Myocyte (in vitro differentiated cells): ENCODE results near the gene TLK2. TPM values are rescaled to one million over a fixed set of nuclear protein-coding genes. Genes with fewer than 3 reads are reported as not detected.
A peak's percentile ranks its signal among the peaks of the same experiment; 100 is the strongest.
"Not testable (repeated sequence)": the region's sequence is repeated elsewhere in the genome, so short reads cannot be mapped to it uniquely, and the experiment has no call there.

ENCODE experiments used
- DNase-seq: peaks from one replicate; pipeline ENCODE4 v3.0.0-alpha.2; 2012; ENCODE audit warnings: low read depth
- total RNA-seq: library from RNA; depleted of rRNA; stranded (reverse); fragments of >200 nt; gene quantifications from 2 replicates; pipeline ENCODE4 v1.2.3, GENCODE V29; 2014

Gene TLK2
- total RNA-seq, 1 donor from 2014 or later: 71.1 TPM

GRCh38 chr17:62482553-62482952 is 3.9 kb downstream of the TLK2 start:
- DNase-seq: not testable (repeated sequence)

GRCh38 chr17:62490990-62491389 is 12.4 kb downstream of the TLK2 start:
- not testable (repeated sequence) for DNase-seq

GRCh38 chr17:62493049-62493655 is 14.5 kb downstream of the TLK2 start:
- peak; percentile 22 for DNase-seq

- not testable (repeated sequence) for DNase-seq
These were observed 15.4 kb downstream of the TLK2 start for GRCh38 chr17:62494073-62494472.

- not testable (repeated sequence) for DNase-seq
These were observed 17.7 kb downstream of the TLK2 start for GRCh38 chr17:62496344-62496743.

GRCh38 chr17:62498796-62499195 is 20.2 kb downstream of the TLK2 start:
- peak; percentile 5 for DNase-seq

- DNase-seq: not testable (repeated sequence)
These were observed 21.8 kb downstream of the TLK2 start for GRCh38 chr17:62500463-62500862.

- not testable (repeated sequence) for DNase-seq
These were observed 26.2 kb downstream of the TLK2 start for GRCh38 chr17:62504857-62505256.

- not testable (repeated sequence) for DNase-seq
These were observed 28.7 kb downstream of the TLK2 start for GRCh38 chr17:62507191-62507836.

GRCh38 chr17:62510247-62510819 is 31.7 kb downstream of the TLK2 start:
- DNase-seq: not testable (repeated sequence)

- DNase-seq: not testable (repeated sequence)
These were observed 32.4 kb downstream of the TLK2 start for GRCh38 chr17:62511014-62511413.

GRCh38 chr17:62516376-62516775 is 37.8 kb downstream of the TLK2 start:
- DNase-seq: not testable (repeated sequence)

- DNase-seq: not testable (repeated sequence)
These were observed 42.7 kb downstream of the TLK2 start for GRCh38 chr17:62521295-62521694.

GRCh38 chr17:62524077-62524476 is 45.5 kb downstream of the TLK2 start:
- not testable (repeated sequence) for DNase-seq

- peak; percentile 18 for DNase-seq
These were observed 46.7 kb downstream of the TLK2 start for GRCh38 chr17:62525317-62525716.

GRCh38 chr17:62530936-62531335 is 52.3 kb downstream of the TLK2 start:
- not testable (repeated sequence) for DNase-seq

GRCh38 chr17:62536557-62536956 is 57.9 kb downstream of the TLK2 start:
- DNase-seq: not testable (repeated sequence)

- DNase-seq: not testable (repeated sequence)
These were observed 62.4 kb downstream of the TLK2 start for GRCh38 chr17:62541073-62541472.

GRCh38 chr17:62543278-62543775 is 64.7 kb downstream of the TLK2 start:
- not testable (repeated sequence) for DNase-seq

- DNase-seq: not testable (repeated sequence)
These were observed 67.4 kb downstream of the TLK2 start for GRCh38 chr17:62546066-62546465.

- peak; percentile 59 for DNase-seq
These were observed 74.4 kb downstream of the TLK2 start for GRCh38 chr17:62552851-62553659.
